BLaER1 treated with 17β-estradiol and CSF1 and Interleukin-3, amounts not matched to agents 10 nM and 100 nM (cell line): ENCODE measurements around the gene GALNT18.

Experiments used
- H3K27ac ChIP-seq, 11 experiments: shearing (Covaris generic); formaldehyde crosslinking; 2 replicates each; pipeline ENCODE4 v1.8.1; 2022
- H3K27me3 ChIP-seq, 11 experiments: shearing (Covaris generic); formaldehyde crosslinking; 2 replicates each; pipeline ENCODE4 v1.8.1; 2022
- H3K36me3 ChIP-seq, 11 experiments: shearing (Covaris generic); formaldehyde crosslinking; 2 replicates each; pipeline ENCODE4 v1.8.1; 2022
- H3K4me1 ChIP-seq, 10 experiments: shearing (Covaris generic); formaldehyde crosslinking; 2 replicates each; pipeline ENCODE4 v1.8.1; 2022
- H3K4me2 ChIP-seq, 11 experiments: shearing (Covaris generic); formaldehyde crosslinking; 2 replicates each; pipeline ENCODE4 v1.8.1; 2022
- H3K4me3 ChIP-seq, 10 experiments: shearing (Covaris generic); formaldehyde crosslinking; 2 replicates each; pipeline ENCODE4 v1.8.1; 2022
- H3K9ac ChIP-seq, 11 experiments: shearing (Covaris generic); formaldehyde crosslinking; 2 replicates each; pipeline ENCODE4 v1.8.1; 2022
- H3K9me3 ChIP-seq, 11 experiments: shearing (Covaris generic); formaldehyde crosslinking; replicated peaks in 1 of 11; 2 replicates each; pipeline ENCODE4 v1.8.1; 2022
- H4K20me1 ChIP-seq, 11 experiments: shearing (Covaris generic); formaldehyde crosslinking; 2 replicates each; pipeline ENCODE4 v1.8.1; 2022
- Cebpa-rat ChIP-seq, 11 experiments: shearing (Covaris generic); IDR thresholded peaks; 2 replicates each; pipeline ENCODE4 v1.8.1; 2022

GALNT18 gene

DNA sequence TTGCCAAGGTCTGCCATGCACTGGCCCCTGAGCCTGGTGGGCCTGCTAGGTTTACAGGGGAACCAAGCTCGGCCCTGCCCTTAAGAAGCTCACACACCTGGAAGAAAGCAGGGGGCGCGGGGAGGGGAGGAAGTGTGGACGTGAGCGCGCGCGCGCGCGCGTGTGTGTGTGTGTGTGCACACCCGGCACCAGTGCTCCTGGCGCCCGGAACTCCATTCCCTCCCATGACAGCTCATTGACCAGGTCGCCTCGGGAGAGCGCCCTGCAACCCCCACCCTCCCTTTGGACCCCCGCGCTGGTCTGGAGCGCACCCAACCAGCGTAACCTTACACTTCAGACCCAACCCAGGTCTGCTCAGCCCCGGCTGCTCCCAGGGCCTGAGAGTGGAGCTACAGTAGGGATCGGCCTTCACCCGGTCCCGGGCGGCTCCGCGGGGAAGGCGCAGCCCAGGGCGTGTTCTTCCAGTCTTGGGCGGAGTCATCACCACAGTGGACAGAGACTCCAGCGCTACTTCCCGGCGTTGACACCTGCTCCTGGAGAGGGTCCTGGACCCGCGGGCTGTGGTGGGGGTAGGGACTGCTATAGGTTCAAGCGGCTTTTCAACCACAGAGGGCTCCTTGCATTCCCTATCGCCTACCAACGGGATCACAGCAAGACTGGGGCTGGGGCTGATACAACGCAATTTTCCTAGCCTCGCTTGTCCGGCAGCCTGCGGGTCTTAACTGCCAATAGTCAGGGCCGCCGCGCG lies 1.5 kb downstream of the GALNT18 start:
- no peak for TF ChIP-seq Cebpa-rat (IDR thresholded peaks at IDR 0.05)
- peak overlapping the region in 4 of 11 experiments; percentile 14 to 72 (median 63); a peak in 2 of 22 replicates for H3K9ac ChIP-seq
- no peak overlapping the region for H3K27ac ChIP-seq
- no peaks in the 10 kb centered on the region; a peak in 2 of 22 replicates for H4K20me1 ChIP-seq
- H3K4me3 ChIP-seq, result peak overlapping the region; percentile 59 to 76 (median 65)
- H3K9me3 ChIP-seq, result no peaks in the 10 kb centered on the region
- peak overlapping the region; percentile 99 to 100 (median 100) for H3K4me2 ChIP-seq
- peaks cover 13 to 18% (median 13%) of the 10 kb centered on the region in 10 experiments for H3K4me1 ChIP-seq
- H3K27me3 ChIP-seq, result peaks cover 26 to 48% (median 30%) of the 10 kb centered on the region in 11 experiments
- no peaks in the 10 kb centered on the region for H3K36me3 ChIP-seq

DNA sequence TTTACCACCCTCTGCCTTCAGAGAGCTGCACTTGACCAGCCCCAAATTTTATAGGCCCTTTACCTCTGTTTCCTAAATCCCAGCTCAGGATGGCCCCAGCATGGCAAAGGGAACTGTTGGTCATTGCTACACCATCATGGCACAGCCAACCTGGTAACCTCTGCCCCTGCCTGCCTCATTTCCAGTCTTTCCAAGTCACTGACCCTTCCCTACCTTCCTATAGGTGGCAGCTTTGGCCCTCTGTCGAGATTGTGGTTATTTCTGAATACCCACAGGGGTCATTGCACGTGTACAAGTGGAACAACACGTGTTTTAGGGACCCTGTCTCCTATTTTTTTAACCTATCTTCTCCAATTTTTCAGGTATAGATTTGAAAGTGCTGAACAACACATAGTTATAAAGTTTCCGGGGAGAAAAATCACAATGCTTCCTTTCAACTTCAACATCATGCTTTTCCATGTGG lies 2.8 kb downstream of the GALNT18 start:
- Histone ChIP-seq H3K4me2 (no peak overlapping the region), H4K20me1 (no peaks in the 10 kb centered on the region; a peak in 2 of 22 replicates), H3K36me3 (no peaks in the 10 kb centered on the region), H3K9ac (no peak overlapping the region), H3K4me1 (peaks cover 13 to 18% (median 13%) of the 10 kb centered on the region in 10 experiments), H3K27ac (no peak overlapping the region), H3K4me3 (no peak overlapping the region), H3K9me3 (no peaks in the 10 kb centered on the region), H3K27me3 (peaks cover 26 to 45% (median 30%) of the 10 kb centered on the region in 11 experiments)
- TF ChIP-seq Cebpa-rat (IDR thresholded peaks at IDR 0.05), result no peak

DNA sequence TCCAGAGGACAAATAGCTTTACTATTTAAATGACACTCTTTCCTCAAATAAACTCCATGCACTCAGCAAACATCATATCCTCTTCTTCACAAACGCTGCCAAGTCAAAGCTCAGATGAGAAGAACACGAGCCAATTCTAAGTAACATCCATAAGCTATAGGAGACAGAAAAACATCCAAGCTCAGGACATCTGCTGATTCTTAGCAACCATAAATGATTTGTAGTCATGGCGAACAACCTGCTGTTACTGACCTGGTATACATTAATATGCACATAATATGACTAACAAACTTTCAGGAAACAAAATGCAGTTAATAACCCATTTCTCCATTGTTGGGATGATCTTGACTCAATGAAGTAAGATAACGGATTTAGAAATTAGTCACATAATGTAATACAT lies 6.7 kb downstream of the GALNT18 start:
- TF ChIP-seq Cebpa-rat (IDR thresholded peaks at IDR 0.05), result no peak
- Histone ChIP-seq H3K36me3 (no peaks in the 10 kb centered on the region), H3K9me3 (no peaks in the 10 kb centered on the region), H3K4me3 (no peak overlapping the region), H3K9ac (no peak overlapping the region), H3K27me3 (peaks cover 10 to 15% (median 13%) of the 10 kb centered on the region in 11 experiments), H3K27ac (no peak overlapping the region), H3K4me2 (no peak overlapping the region), H4K20me1 (no peaks in the 10 kb centered on the region; a peak in 1 of 22 replicates), H3K4me1 (no peaks in the 10 kb centered on the region; a peak in 2 of 20 replicates)

DNA sequence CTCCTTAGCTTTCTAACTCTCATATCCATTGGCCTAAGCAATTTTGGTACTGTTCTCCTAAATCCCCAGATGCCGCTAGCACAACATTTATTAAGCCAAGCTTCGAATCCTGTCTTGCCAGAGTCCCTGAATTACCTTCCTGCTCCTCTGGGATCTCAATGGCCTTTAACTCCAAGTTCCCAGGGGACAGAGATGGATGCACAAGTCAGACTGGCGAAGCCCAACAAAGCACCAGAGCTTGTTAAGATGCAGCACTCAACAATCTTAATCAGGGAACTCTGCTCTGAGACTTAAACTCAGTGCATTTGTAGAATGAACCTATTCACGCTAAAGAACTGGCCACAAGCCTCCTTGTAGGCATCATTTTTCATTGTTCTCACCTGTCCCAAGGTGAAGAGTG lies 9.4 kb downstream of the GALNT18 start:
- Histone ChIP-seq H3K27me3 (no peaks in the 10 kb centered on the region), H3K36me3 (no peaks in the 10 kb centered on the region), H3K27ac (no peak overlapping the region), H3K4me1 (no peaks in the 10 kb centered on the region), H4K20me1 (no peaks in the 10 kb centered on the region; a peak in 1 of 22 replicates), H3K9me3 (no peaks in the 10 kb centered on the region), H3K4me3 (no peak overlapping the region), H3K9ac (no peak overlapping the region), H3K4me2 (no peak overlapping the region)
- TF ChIP-seq Cebpa-rat (IDR thresholded peaks at IDR 0.05), result no peak

DNA sequence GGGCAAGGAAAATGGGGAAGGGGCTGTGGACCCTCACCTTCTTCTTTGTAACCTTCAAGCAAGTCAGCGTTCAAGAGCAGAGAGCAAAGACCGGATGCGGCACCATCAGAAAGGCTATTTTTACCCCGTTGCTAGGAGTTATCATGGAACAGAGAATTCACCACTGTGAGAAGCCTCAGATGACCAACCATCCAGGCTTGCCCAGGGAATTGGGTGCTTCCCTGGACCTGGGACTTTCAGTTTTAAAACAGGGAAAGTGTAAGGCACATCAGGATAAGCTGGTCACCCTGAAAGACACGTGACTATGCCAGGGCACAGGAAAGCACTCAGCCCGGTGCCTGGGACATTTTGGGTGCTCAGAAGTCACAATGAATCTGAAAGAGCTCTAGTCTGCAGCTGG lies 10.4 kb downstream of the GALNT18 start:
- no peak overlapping the region for H3K4me3 ChIP-seq
- no peak for TF ChIP-seq Cebpa-rat (IDR thresholded peaks at IDR 0.05)

DNA sequence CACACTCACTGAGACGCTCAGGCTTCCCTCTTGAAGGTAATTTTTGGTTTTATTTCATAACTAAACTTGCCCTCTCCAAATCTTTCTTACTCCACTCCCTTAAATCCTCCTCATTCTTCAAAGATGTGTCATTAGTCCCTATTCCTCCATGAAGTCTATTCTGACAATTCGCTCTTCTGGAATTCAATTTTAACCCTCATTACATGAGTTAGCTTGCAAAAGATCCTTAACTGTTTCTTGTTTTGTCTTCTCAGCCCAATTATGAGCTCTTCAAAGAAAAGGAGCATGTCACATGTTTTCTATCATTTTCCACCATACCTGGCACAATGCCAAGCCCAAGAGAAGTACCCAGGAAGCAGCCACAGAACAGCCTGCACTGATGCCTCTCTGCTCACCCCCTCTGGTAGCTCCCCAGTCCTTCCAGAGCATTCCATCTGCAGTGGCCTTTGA lies 13.0 kb downstream of the GALNT18 start:
- no peaks in the 10 kb centered on the region for H3K9me3 ChIP-seq
- no peaks in the 10 kb centered on the region for H3K4me1 ChIP-seq
- no peak overlapping the region for H3K27ac ChIP-seq
- H4K20me1 ChIP-seq, result no peaks in the 10 kb centered on the region; a peak in 1 of 22 replicates
- no peak overlapping the region for H3K9ac ChIP-seq
- H3K4me3 ChIP-seq, result no peak overlapping the region
- no peak for TF ChIP-seq Cebpa-rat (IDR thresholded peaks at IDR 0.05)
- no peak overlapping the region for H3K4me2 ChIP-seq
- H3K27me3 ChIP-seq, result no peaks in the 10 kb centered on the region
- no peaks in the 10 kb centered on the region for H3K36me3 ChIP-seq

More for the DNA sequence above, 10.4 kb downstream of the GALNT18 start:
- H4K20me1 ChIP-seq, result no peaks in the 10 kb centered on the region; a peak in 1 of 22 replicates
- H3K27ac ChIP-seq, result no peak overlapping the region
- H3K4me1 ChIP-seq, result no peaks in the 10 kb centered on the region
- H3K9ac ChIP-seq, result no peak overlapping the region
- H3K27me3 ChIP-seq, result no peaks in the 10 kb centered on the region
- no peak overlapping the region for H3K4me2 ChIP-seq
- no peaks in the 10 kb centered on the region for H3K9me3 ChIP-seq
- H3K36me3 ChIP-seq, result no peaks in the 10 kb centered on the region

DNA sequence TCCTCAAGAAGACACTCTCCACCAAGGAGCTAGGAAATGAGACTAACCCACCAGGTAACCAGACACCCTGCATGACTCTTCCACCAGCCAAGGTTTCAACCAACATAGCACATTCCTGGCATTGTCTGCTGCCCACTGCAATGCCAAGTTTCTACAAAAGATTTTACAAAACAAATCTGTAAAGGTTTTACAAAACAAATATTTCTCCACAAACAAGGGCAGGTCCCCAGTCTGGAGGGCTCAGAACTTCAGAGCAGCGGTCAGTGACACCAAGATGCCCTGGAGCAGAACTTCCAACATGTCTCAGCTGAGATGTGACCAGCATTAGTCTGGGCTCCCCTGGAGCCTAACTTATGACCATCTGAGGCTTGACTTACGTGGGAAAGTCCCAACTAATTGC lies 14.0 kb downstream of the GALNT18 start:
- Histone ChIP-seq H3K4me3 (no peak overlapping the region), H4K20me1 (no peaks in the 10 kb centered on the region), H3K36me3 (no peaks in the 10 kb centered on the region), H3K9ac (no peak overlapping the region), H3K4me1 (no peaks in the 10 kb centered on the region), H3K27ac (no peak overlapping the region), H3K4me2 (no peak overlapping the region), H3K27me3 (no peaks in the 10 kb centered on the region), H3K9me3 (no peaks in the 10 kb centered on the region)
- no peak for TF ChIP-seq Cebpa-rat (IDR thresholded peaks at IDR 0.05)

DNA sequence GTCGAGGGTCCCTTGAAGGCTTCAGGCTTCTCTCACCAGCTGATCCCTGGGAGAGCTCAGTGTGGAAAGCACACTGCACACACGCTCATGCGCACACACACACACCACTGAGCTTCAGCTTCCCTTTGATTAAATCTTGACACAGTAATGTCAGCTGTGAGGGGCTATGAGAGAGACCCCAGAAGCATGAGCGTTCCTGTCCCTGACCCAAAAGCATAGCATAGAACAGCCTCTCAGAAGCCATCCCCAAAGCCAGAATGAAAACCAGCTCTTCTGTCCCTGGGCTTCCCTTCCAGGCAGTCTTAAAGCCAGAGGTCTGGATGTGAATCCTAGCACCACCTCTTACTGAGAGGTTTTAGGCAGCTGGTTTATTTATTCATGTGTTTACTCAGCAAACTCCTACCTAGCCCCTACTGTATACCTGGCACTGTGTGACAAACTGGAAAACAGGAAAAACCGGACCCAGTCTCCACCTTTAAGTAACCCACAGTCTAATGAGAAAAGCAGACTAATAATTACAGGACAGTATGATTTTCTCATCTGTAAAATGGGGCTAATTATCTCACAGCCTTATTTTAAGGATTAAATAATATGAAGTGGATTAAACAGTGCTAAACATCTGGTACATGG lies 15.9 kb downstream of the GALNT18 start:
- no peak for TF ChIP-seq Cebpa-rat (IDR thresholded peaks at IDR 0.05)
- no peak overlapping the region for H3K9ac ChIP-seq
- no peaks in the 10 kb centered on the region for H3K36me3 ChIP-seq
- no peaks in the 10 kb centered on the region for H3K4me1 ChIP-seq
- H3K4me3 ChIP-seq, result no peak overlapping the region
- no peaks in the 10 kb centered on the region for H3K27me3 ChIP-seq
- peaks cover 0 to 11% (median 0%) of the 10 kb centered on the region in 11 experiments; a peak in 1 of 22 replicates for H3K9me3 ChIP-seq
- no peak overlapping the region for H3K27ac ChIP-seq
- H4K20me1 ChIP-seq, result no peaks in the 10 kb centered on the region
- no peak overlapping the region for H3K4me2 ChIP-seq

DNA sequence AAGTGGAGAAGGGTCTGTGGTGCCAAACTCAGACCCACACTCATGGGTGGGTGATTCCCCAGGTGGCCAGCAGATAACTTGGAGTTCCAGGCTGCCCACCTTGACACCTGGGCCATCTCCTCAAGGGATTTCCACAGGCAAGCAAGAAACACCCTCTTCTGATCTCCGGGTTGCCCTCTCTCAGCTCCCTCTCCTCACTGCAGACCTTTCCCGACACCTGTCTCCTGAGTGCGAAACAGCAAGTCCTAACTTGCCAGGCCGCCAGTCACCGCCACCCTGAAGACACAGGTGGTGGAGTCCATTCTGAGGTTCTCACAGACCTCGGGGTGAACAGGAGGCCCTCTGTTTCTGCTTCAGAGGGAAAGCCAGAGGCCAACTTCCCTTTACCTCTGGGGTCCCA lies 16.6 kb downstream of the GALNT18 start:
- Histone ChIP-seq H4K20me1 (no peaks in the 10 kb centered on the region), H3K4me3 (no peak overlapping the region), H3K36me3 (no peaks in the 10 kb centered on the region), H3K27me3 (no peaks in the 10 kb centered on the region), H3K9ac (no peak overlapping the region), H3K9me3 (peaks cover 0 to 11% (median 0%) of the 10 kb centered on the region in 11 experiments; a peak in 1 of 22 replicates), H3K4me1 (no peaks in the 10 kb centered on the region), H3K4me2 (no peak overlapping the region), H3K27ac (no peak overlapping the region)
- no peak for TF ChIP-seq Cebpa-rat (IDR thresholded peaks at IDR 0.05)
